ENCODE data around the gene ZFAND3. TPM values are rescaled to one million over a fixed set of nuclear protein-coding genes. Genes with fewer than 3 reads are reported as not detected.

Gene ZFAND3
- polyA plus RNA-seq, 1 of the 3 experiments (the other 2 are of a cell fraction) = 16.7 TPM

GRCh38 chr6:37906121-37906520, 86.6 kb downstream of the ZFAND3 start:
- H3F3A ChIP-seq (replicated peaks; ENCODE audit: insufficient read depth) = peaks cover 16% of the 10 kb centered on the region
- H3K4me2 ChIP-seq = no peak overlapping the region
- no peak overlapping the region for H3K9ac ChIP-seq
- TF ChIP-seq GABPA (IDR thresholded peaks at IDR 0.05; ENCODE audit: low read depth) = no peak
- no peak for TF ChIP-seq EZH2phosphoT487 (IDR thresholded peaks at IDR 0.05; ENCODE audit: borderline replicate concordance, low read depth)
- TF ChIP-seq FOXM1 (IDR thresholded peaks at IDR 0.05; ENCODE audit: low read depth) = no peak
- TF ChIP-seq ZBTB33 (IDR thresholded peaks at IDR 0.05; ENCODE audit: borderline replicate concordance, low read depth) = no peak
- TF ChIP-seq MXI1 (IDR thresholded peaks at IDR 0.05; ENCODE audit: low read depth, low read length) = no peak
- TF ChIP-seq FOXJ3 (CRISPR knock-in tag; IDR thresholded peaks at IDR 0.05) = no peak
- TF ChIP-seq RXRA (IDR thresholded peaks at IDR 0.05; ENCODE audit: borderline replicate concordance, low read depth) = no peak
- TF ChIP-seq ELF1 (IDR thresholded peaks at IDR 0.05) = no peak
- no peak for TF ChIP-seq SIN3A (IDR thresholded peaks at IDR 0.05; ENCODE audit: borderline replicate concordance, low read depth, low read length)
- TF ChIP-seq JUND (IDR thresholded peaks at IDR 0.05) = no peak
- TF ChIP-seq POLR2AphosphoS5 (IDR thresholded peaks at IDR 0.05; ENCODE audit: low read depth, low read length) = no peak
- TF ChIP-seq YY1 (IDR thresholded peaks at IDR 0.05; ENCODE audit: low read depth) = no peak
- TF ChIP-seq SMC3 (IDR thresholded peaks at IDR 0.05; ENCODE audit: low read depth, low read length) = no peak
- TF ChIP-seq TEAD4 (IDR thresholded peaks at IDR 0.05; ENCODE audit: borderline replicate concordance, insufficient read depth) = no peak
- TF ChIP-seq RAD21 (IDR thresholded peaks at IDR 0.05; ENCODE audit: low read length) = no peak
- no peak for TF ChIP-seq MAX (IDR thresholded peaks at IDR 0.05; ENCODE audit: low read depth)
- no peak for TF ChIP-seq GATA2 (CRISPR knock-in tag; IDR thresholded peaks at IDR 0.05)
- TF ChIP-seq IRF3 (IDR thresholded peaks at IDR 0.05; ENCODE audit: low read depth, low read length) = no peak
- TF ChIP-seq RFX5 (IDR thresholded peaks at IDR 0.05; ENCODE audit: low read length) = no peak
- TF ChIP-seq USF1 (IDR thresholded peaks at IDR 0.05; ENCODE audit: borderline replicate concordance, low read depth) = no peak
- H2AFZ ChIP-seq (ENCODE audit: low read depth) = no peak overlapping the region
- no peak overlapping the region for H3K27ac ChIP-seq (ENCODE audit: low read depth in 2 of 2, low read length in 1 of 2)
- H3K27me3 ChIP-seq (ENCODE audit: insufficient read depth) = no peaks in the 10 kb centered on the region
- peaks cover 2 to 7% of the 10 kb centered on the region in 2 experiments; a peak in 2 of 4 replicates for H3K4me1 ChIP-seq (ENCODE audit: control insufficient read depth in 1 of 2, insufficient read depth in 2 of 2, low read depth in 1 of 2, low read length in 1 of 2)
- peaks cover 98% of the 10 kb centered on the region for H4K20me1 ChIP-seq (ENCODE audit: insufficient read depth)
- ChIA-PET CTCF (no interaction called here), POLR2A (no interaction called here)
- H3K9me3 ChIP-seq = no peaks in the 10 kb centered on the region
- 96% methylated on average over 4 of the region's 4 CpGs for WGBS (ENCODE audit: low lambda C conversion rate)
- no peaks in the 10 kb centered on the region for H3K36me3 ChIP-seq (replicated peaks in 1 of 2; ENCODE audit: control insufficient read depth in 1 of 2, insufficient read depth in 2 of 2, low read length in 1 of 2)
- no peaks in the 10 kb centered on the region for H3K9me2 ChIP-seq
- no peak for DNase-seq
- H3K79me2 ChIP-seq (ENCODE audit: insufficient read depth) = peaks cover 99% of the 10 kb centered on the region
- no peak overlapping the region for H3K4me3 ChIP-seq (ENCODE audit: low read depth in 2 of 2, low read length in 1 of 2)

All from SK-N-SH (cell line).